Ovary (tissue), 9 donors: ENCODE measurements around the gene CACNA2D1. TPM values are rescaled to one million over a fixed set of nuclear protein-coding genes. Genes with fewer than 3 reads are reported as not detected.

Experiments used
- DNase-seq, 5 donors: peaks; one replicate each; pipeline ENCODE4 v3.0.0-alpha.2; 2019 to 2020
- H3K27ac ChIP-seq, 2 donors: fragments of 200-600 bp; one replicate each; pipeline versions ENCODE4 v1.5.1 to v1.8.0; 2019 to 2022
- H3K27me3 ChIP-seq: fragments of 200-600 bp; one replicate; pipeline ENCODE4 v1.8.0; 2022
- H3K36me3 ChIP-seq: fragments of 200-600 bp; sonication (generic); one replicate; pipeline ENCODE4 v1.5.1; 2019
- H3K4me1 ChIP-seq: one replicate; pipeline ENCODE4 v1.8.1; 2013; ENCODE audit warnings: mild to moderate bottlenecking, moderate library complexity; ENCODE audit not compliant: insufficient read depth
- H3K4me3 ChIP-seq: fragments of 200-600 bp; sonication (generic); one replicate; pipeline ENCODE4 v1.5.1; 2017
- H3K9me3 ChIP-seq, 2 donors: fragments of 200-600 bp in 1 of 2; sonication (generic) in 1 of 2; one replicate each; pipeline versions ENCODE4 v1.5.1 to v1.8.1; 2013 to 2019; ENCODE audit warnings: mild to moderate bottlenecking in 1 of 2, moderate library complexity in 1 of 2
- EP300 ChIP-seq: sonication (generic); formaldehyde crosslinking; IDR thresholded peaks from one replicate; pipeline ENCODE4 v1.6.1; 2017; ENCODE audit warnings: antibody characterized with exemption
- POLR2A ChIP-seq: fragments of 450-650 bp; IDR thresholded peaks from one replicate; pipeline ENCODE4 v1.6.1; 2017; ENCODE audit warnings: antibody characterized with exemption, mild to moderate bottlenecking, moderate library complexity
- WGBS, 3 donors: extraction: QIAGEN DNeasy Blood & Tissue Kit in 1 of 3; methylation state at CpG; one replicate each; pipeline versions ENCODE4 v1.1.5 to v1.1.7; 2013 to 2017; 5-methylcytosine and 5-hydroxymethylcytosine counted together
- intact Hi-C, 4 donors: fragments of 100-400 bp; cut with DNase I; formaldehyde crosslinking; loops; one replicate each; pipeline versions ENCODE4 v1.11.0 to v1.15.1; 2022 to 2023
- polyA plus RNA-seq, 2 donors: library from polyadenylated mRNA; stranded (reverse); fragments of 200-250 nt in 1 of 2; fragments of 350-450 nt in 1 of 2; fragmentation: Illumina TruSeq in 1 of 2; extraction: RNeasy Lipid Tissue Mini Kit (QIAGEN cat#74804) in 1 of 2; gene quantifications; one replicate each; pipeline ENCODE4 v1.2.3, GENCODE V29; 2013 to 2014
- total RNA-seq, 7 donors: library from RNA; depleted of rRNA in 2 of 7; stranded (reverse); fragments of >200 nt in 2 of 7; fragmentation: NEBNext Ultra II Directional in 3 of 7; extraction: Animal tissue kit (Norgen Biotek cat#: 25700) in 3 of 7; gene quantifications; one replicate each; pipeline versions ENCODE4 v1.1.0 to v1.2.4, GENCODE V29; 2016 to 2023
- TF ChIP-seq, protein P1 (sequence below), 3 donors: fragments of 450-650 bp in 2 of 3; fragments of 200-600 bp in 1 of 3; IDR thresholded peaks; one replicate each; pipeline versions ENCODE4 v1.5.1 to v1.8.0; 2016 to 2022; ENCODE audit warnings: antibody characterized with exemption in 3 of 3, mild to moderate bottlenecking in 1 of 3
- donor health status: DM: no; HTN: no; CAD: no; lungs with moderate emphysema.
- donor health status: DM: no; HTN: no; CAD: no.
- donor health status: Bipolar disorder and iron deficiency.
- donor health status: DM: yes; HTN: yes; CAD: no.
- donor health status: DM: no; HTN: no; CAD: no.
- donor health status: DM: yes; HTN: yes; CAD: no.

Gene CACNA2D1
- total and polyA plus RNA-seq, 9 donors = 6.6 to 34.2 (median 18.8) TPM

DNA sequence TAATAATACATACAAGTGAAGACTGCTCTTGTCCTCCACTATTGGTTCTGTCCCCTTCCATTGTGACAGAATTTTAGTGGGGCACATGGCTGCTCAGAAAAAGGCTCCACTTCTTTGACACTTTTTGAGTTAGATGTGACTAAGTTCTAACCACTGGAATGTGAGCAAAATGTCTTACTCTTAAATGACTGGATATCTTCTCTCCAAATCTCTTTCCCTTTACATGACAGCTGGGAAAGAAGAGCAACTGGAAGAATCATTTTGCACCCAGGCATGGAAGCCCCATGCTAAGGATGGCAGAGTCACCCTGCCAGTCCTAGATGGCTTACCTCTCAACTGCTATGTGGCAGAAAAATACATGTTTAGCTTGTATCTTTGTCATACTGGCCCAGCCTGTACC is 97.7 kb downstream of the CACNA2D1 start:
- no peak overlapping the region for H3K27ac ChIP-seq
- DNase-seq = no peak
- intact Hi-C loops = no loop called here
- TF ChIP-seq POLR2A = no peak
- TF ChIP-seq, protein P1, sequence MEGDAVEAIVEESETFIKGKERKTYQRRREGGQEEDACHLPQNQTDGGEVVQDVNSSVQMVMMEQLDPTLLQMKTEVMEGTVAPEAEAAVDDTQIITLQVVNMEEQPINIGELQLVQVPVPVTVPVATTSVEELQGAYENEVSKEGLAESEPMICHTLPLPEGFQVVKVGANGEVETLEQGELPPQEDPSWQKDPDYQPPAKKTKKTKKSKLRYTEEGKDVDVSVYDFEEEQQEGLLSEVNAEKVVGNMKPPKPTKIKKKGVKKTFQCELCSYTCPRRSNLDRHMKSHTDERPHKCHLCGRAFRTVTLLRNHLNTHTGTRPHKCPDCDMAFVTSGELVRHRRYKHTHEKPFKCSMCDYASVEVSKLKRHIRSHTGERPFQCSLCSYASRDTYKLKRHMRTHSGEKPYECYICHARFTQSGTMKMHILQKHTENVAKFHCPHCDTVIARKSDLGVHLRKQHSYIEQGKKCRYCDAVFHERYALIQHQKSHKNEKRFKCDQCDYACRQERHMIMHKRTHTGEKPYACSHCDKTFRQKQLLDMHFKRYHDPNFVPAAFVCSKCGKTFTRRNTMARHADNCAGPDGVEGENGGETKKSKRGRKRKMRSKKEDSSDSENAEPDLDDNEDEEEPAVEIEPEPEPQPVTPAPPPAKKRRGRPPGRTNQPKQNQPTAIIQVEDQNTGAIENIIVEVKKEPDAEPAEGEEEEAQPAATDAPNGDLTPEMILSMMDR (IDR thresholded peaks at IDR 0.05) = no peak
- TF ChIP-seq EP300 = no peak
- no peak overlapping the region for H3K4me3 ChIP-seq
- no peaks in the 10 kb centered on the region for H3K27me3 ChIP-seq
- no peaks in the 10 kb centered on the region for H3K9me3 ChIP-seq
- no peaks in the 10 kb centered on the region for H3K36me3 ChIP-seq
- no peaks in the 10 kb centered on the region for H3K4me1 ChIP-seq

DNA sequence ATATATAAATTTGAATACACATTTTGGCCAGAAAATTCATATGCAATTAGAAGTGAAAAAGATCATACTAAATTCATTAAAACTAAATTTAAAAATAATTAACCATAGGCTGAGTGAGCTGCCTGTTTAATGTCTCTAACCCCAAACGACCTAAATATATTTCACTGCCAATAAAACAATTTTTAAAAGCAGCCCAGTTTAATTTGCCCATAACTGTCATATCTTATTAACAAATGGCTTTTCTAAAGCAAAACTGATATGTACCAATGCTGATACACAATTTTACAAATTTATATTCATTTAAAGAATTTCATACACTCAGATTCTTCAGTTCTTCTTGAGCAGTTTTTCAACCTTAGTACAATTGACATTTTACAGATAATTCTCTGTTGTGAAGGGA is 99.9 kb downstream of the CACNA2D1 start:
- Histone ChIP-seq H3K27ac (no peak overlapping the region), H3K9me3 (no peaks in the 10 kb centered on the region), H3K36me3 (no peaks in the 10 kb centered on the region), H3K4me3 (no peak overlapping the region), H3K4me1 (no peaks in the 10 kb centered on the region), H3K27me3 (no peaks in the 10 kb centered on the region)
- DNase-seq = no peak
- TF ChIP-seq, protein P1 (IDR thresholded peaks at IDR 0.05) = no peak
- TF ChIP-seq POLR2A (no peak), EP300 (no peak)
- intact Hi-C loops = no loop called here
- WGBS, 3 donors = 44 to 59% (median 58%) methylated on average over 1 of the region's 1 CpG

DNA sequence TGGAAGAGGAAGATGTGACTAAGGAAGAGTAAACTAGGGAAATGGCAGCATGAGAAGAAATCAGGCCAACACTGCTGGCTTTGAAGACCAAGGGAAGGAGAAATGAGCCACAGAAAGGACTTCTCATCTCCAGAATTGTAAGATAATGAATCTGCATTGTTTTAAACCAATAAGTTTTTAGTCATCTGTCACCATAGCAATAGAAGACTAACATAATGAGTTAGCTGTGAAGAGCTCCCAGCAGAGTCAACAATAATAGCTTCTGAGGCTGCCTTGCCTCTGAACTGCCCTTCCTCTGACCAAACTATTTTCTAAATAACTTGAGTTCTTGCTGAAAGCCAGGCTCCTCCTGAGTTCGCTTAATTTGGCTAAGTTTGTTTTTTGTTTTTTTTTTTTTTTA is 103.6 kb downstream of the CACNA2D1 start:
- H3K27me3 ChIP-seq = no peaks in the 10 kb centered on the region
- H3K4me3 ChIP-seq = no peak overlapping the region
- DNase-seq = no peak
- H3K4me1 ChIP-seq = no peaks in the 10 kb centered on the region
- H3K27ac ChIP-seq = no peak overlapping the region
- WGBS, 3 donors = 88 to 93% (median 90%) methylated on average over 1 of the region's 1 CpG
- intact Hi-C loops = no loop called here
- no peaks in the 10 kb centered on the region for H3K9me3 ChIP-seq
- H3K36me3 ChIP-seq = no peaks in the 10 kb centered on the region
- TF ChIP-seq POLR2A = no peak
- TF ChIP-seq EP300 = no peak
- TF ChIP-seq, protein P1 (IDR thresholded peaks at IDR 0.05) = no peak

DNA sequence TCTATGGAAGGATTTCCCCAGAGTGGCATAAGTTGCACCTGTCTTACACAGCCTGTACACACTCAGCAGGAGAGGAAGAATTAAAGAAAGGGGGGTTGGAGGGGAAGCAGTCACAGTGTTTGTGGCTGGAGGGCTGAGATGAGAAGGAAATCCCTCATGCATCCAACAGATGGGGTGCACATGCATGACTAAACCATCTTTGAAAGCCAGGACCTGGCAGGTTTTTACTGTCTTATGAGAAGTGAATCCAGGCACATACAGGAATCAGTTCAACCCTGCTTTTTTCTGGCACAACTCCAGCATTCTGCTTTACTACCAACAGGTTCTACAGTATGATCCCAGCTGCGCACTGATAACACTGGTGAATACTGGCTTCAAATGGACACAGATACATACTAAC is 107.7 kb downstream of the CACNA2D1 start:
- Histone ChIP-seq H3K27me3 (no peaks in the 10 kb centered on the region), H3K9me3 (no peaks in the 10 kb centered on the region), H3K4me1 (no peaks in the 10 kb centered on the region), H3K4me3 (no peak overlapping the region), H3K36me3 (no peaks in the 10 kb centered on the region), H3K27ac (no peak overlapping the region)
- intact Hi-C loops = no loop called here
- TF ChIP-seq, protein P1 (IDR thresholded peaks at IDR 0.05) = no peak
- no peak for TF ChIP-seq EP300
- WGBS, 3 donors = 94 to 100% (median 97%) methylated on average over 1 of the region's 1 CpG
- DNase-seq = no peak

DNA sequence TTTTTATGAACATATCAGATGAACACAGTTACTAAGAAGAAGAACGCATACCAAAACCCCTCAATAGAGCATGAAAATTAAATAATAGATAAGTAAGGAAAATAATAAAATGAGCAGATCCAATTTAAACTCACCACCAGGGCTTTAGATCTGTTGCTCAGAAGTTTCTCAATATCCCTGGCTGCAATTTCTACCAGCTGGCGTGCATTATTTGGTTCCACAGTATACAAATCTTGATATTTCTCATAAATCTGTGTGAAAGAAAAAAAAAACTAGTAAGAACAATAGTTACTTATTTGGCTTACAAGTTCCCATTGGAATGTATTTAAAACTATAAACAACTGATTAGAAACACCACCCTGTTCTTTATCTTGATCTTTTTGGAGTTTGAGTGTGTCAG is 108.6 kb downstream of the CACNA2D1 start:
- no peaks in the 10 kb centered on the region for H3K9me3 ChIP-seq
- intact Hi-C loops = no loop called here
- no peak for TF ChIP-seq POLR2A
- no peak for TF ChIP-seq EP300
- TF ChIP-seq, protein P1 (IDR thresholded peaks at IDR 0.05) = no peak
- no peaks in the 10 kb centered on the region for H3K36me3 ChIP-seq
- no peaks in the 10 kb centered on the region for H3K4me1 ChIP-seq
- H3K27ac ChIP-seq = no peak overlapping the region
- H3K27me3 ChIP-seq = no peaks in the 10 kb centered on the region
- WGBS, 3 donors = 57 to 82% (median 77%) methylated on average over 2 of the region's 2 CpGs
- H3K4me3 ChIP-seq = no peak overlapping the region
- DNase-seq = no peak
